Stimulated activated CD8-positive, alpha-beta memory T cell treated with anti-CD3 and anti-CD28 coated beads, Interleukin-2, amount 100 ng/mL, for 48 hours (primary cell): ENCODE data around the gene IL1R1.
"Not testable (repeated sequence)": the region's sequence is repeated elsewhere in the genome, so short reads cannot be mapped to it uniquely, and the experiment has no call there.

Experiments used
- DNase-seq, 2 donors: peaks; one replicate each; pipeline ENCODE4 v3.0.0-alpha.2; 2020; ENCODE audit warnings: low read depth in 2 of 2

IL1R1 gene

GRCh38 chr2:102141970-102142828 is at the start of gene IL1R1:
Gene IL1R1 (plus strand): TSS chr2:102142746. CDS start chr2:102157725, 14,979 bp downstream.
- peak in 1 of 2 donors; percentile 15 for DNase-seq

GRCh38 chr2:102093662-102094061 is 48.9 kb upstream of the IL1R1 start:
- DNase-seq, result no peak

GRCh38 chr2:102094917-102095316 is 47.6 kb upstream of the IL1R1 start:
- peak in 1 of 2 donors; percentile 27 for DNase-seq

GRCh38 chr2:102096103-102096502 is 46.4 kb upstream of the IL1R1 start:
- DNase-seq, result no peak

GRCh38 chr2:102098756-102099155 is 43.8 kb upstream of the IL1R1 start:
- no peak for DNase-seq

GRCh38 chr2:102099536-102100298 is 42.8 kb upstream of the IL1R1 start:
- DNase-seq, result no peak

- DNase-seq, result no peak
Measured at GRCh38 chr2:102100371-102101096, 42.0 kb upstream of the IL1R1 start.

GRCh38 chr2:102101097-102101848 is 41.3 kb upstream of the IL1R1 start:
- DNase-seq, result no peak

- DNase-seq, result no peak
Measured at GRCh38 chr2:102101849-102102635, 40.5 kb upstream of the IL1R1 start.

- not testable (repeated sequence) for DNase-seq
Measured at GRCh38 chr2:102102636-102102948, 40.0 kb upstream of the IL1R1 start.

- no peak for DNase-seq
Measured at GRCh38 chr2:102103284-102103683, 39.3 kb upstream of the IL1R1 start.

GRCh38 chr2:102103992-102104871 is 38.3 kb upstream of the IL1R1 start:
- DNase-seq, result peak; percentile 42 to 67

- DNase-seq, result no peak
Measured at GRCh38 chr2:102106133-102106556, 36.4 kb upstream of the IL1R1 start.

- not testable (repeated sequence) for DNase-seq
Measured at GRCh38 chr2:102106813-102107740, 35.5 kb upstream of the IL1R1 start.

GRCh38 chr2:102107741-102108070 is 34.8 kb upstream of the IL1R1 start:
- no peak for DNase-seq

- no peak for DNase-seq
Measured at GRCh38 chr2:102109016-102109415, 33.5 kb upstream of the IL1R1 start.

- DNase-seq, result no peak
Measured at GRCh38 chr2:102110171-102110570, 32.4 kb upstream of the IL1R1 start.

- no peak for DNase-seq
Measured at GRCh38 chr2:102110596-102111334, 31.8 kb upstream of the IL1R1 start.
